VCaP (cell line): ENCODE measurements around the gene TTC16.

Source experiments
- H3K27ac ChIP-seq: fragments of 450-650 bp; 2 replicates; pipeline ENCODE4 v1.5.1; 2017
- CTCF ChIP-seq: fragments of 450-650 bp; conservative IDR thresholded peaks from 2 replicates; pipeline ENCODE4 v1.5.1; 2017; ENCODE audit warnings: mild to moderate bottlenecking, moderate library complexity

Gene TTC16

GRCh38 chr9:127758843-127759242, 43.0 kb downstream of the TTC16 start:
- no peak for TF ChIP-seq CTCF
- H3K27ac ChIP-seq, result no peak overlapping the region

- no peak for TF ChIP-seq CTCF
- H3K27ac ChIP-seq, result no peak overlapping the region
These were observed 45.2 kb downstream of the TTC16 start for GRCh38 chr9:127761061-127761460.

DNA sequence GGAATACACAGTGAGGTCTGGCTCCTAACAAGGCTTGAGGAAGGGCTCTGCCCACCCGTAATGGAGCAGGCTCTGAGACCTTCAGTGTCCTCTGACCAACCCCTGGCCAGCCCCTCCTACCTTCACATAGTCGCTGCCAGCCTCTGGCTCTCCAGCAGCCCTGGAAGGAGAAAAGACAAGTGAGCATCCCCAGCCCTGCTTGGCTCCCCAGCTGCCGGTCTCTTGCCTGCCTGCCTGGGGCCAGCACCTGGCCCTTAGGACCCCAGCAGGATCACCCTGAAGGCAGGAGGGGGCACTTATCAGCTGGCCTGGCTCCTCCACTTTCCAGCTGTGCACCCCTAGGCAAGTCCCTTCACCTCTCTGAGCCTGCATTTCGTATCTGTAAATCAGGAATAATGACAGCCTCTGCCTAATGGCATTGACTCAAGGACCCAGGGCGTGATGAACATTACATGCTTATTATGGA, 45.6 kb downstream of the TTC16 start:
- TF ChIP-seq CTCF, result no peak
- H3K27ac ChIP-seq, result no peak overlapping the region

DNA sequence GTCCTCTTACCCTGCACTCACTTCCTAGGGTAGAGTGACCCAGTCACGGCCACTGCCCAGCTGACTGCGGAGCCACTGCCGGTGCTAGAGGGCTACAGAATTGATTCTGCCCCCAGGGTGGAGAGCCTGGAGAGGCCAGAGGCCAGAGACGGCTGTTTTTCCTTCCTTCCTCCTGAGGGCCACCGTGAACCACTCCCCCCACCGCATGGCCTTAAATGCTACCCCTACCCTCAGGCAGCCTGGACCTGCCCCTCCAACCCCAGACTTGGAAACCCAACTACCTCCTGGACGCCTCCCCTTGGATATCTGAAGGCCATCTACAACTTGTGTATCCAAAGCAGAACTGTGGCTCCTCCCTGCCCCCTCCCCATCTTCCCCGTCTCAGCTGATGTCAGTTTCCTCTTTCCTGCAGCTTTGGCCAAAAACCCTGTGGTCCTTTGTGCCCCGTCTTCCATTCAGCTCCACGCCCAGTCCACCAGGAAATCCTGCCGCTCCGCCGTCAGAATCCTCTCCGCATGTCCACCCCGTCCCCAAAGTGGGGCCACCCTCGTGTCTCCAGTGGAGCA, 46.3 kb downstream of the TTC16 start:
- no peak overlapping the region for H3K27ac ChIP-seq
- TF ChIP-seq CTCF, result no peak

GRCh38 chr9:127763918-127764384, 48.1 kb downstream of the TTC16 start:
- peak; percentile 17; the same call in 1 of the 2 replicates for TF ChIP-seq CTCF
- no peak overlapping the region for H3K27ac ChIP-seq

DNA sequence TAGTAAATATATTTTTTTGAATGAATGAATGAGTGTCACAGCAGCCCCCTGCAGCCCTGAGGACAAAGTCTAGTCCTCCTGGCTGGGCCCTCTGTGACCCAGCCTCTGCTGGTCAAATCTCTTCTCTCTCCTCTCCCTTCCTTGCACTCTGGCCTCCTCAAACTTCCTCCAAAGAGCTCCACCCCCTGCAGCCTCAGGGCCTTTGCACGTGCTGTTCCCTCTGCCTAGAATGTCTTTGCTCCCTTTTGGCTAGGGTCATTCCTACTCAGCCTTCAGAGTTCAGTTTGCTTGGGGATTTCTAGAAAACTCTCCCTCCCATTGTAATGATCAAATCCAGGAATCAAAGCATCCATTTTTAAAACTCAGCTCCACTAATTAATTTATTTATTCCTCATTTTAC, 49.5 kb downstream of the TTC16 start:
- no peak for TF ChIP-seq CTCF
- H3K27ac ChIP-seq, result no peak overlapping the region

GRCh38 chr9:127767410-127767809, 51.5 kb downstream of the TTC16 start:
- H3K27ac ChIP-seq, result no peak overlapping the region
- no peak for TF ChIP-seq CTCF
